ENCODE results near the gene AMZ1.

DNA sequence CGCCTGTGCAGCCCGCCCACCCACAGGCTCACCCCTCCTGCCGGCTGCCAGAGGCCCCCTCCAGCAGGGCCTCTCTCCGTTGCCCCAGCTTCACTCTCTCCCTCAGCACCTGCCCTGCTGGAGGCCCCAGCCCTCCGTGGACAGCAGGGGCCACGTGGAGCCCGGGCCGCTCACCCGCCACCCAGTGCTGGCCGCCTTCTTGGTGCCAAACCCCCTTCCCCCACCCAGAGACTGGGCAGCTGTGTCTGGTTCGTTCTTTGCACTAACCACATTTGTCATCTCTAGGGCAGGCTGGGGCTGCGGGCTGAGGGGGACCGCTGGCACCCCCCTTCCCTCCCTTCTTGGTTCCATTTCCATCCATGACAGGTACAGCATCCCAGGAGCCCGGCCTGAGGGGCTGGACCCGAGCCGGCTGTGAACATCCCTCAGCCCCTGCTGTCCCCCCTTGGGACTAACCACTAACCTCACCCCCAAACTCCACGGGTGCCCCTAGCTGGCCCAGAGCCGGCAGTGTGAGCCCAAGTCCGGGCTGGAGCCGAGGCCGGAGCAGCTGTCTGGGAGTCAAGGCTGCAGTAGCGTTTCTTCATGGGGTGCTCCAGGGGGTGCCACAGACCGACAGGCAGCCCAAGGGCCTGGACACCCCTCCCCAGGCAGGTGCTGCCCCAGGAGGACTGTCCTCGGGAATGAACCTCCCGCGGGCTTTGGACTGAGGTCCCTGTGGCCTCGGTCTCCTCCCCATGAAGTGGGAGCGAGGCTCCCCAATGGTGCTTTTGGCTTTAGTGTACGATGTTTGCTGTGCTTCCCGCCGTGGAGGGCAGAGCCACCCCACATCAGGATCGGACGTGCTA is 25.5 kb upstream of the AMZ1 start:
- TF ChIP-seq, protein P1, sequence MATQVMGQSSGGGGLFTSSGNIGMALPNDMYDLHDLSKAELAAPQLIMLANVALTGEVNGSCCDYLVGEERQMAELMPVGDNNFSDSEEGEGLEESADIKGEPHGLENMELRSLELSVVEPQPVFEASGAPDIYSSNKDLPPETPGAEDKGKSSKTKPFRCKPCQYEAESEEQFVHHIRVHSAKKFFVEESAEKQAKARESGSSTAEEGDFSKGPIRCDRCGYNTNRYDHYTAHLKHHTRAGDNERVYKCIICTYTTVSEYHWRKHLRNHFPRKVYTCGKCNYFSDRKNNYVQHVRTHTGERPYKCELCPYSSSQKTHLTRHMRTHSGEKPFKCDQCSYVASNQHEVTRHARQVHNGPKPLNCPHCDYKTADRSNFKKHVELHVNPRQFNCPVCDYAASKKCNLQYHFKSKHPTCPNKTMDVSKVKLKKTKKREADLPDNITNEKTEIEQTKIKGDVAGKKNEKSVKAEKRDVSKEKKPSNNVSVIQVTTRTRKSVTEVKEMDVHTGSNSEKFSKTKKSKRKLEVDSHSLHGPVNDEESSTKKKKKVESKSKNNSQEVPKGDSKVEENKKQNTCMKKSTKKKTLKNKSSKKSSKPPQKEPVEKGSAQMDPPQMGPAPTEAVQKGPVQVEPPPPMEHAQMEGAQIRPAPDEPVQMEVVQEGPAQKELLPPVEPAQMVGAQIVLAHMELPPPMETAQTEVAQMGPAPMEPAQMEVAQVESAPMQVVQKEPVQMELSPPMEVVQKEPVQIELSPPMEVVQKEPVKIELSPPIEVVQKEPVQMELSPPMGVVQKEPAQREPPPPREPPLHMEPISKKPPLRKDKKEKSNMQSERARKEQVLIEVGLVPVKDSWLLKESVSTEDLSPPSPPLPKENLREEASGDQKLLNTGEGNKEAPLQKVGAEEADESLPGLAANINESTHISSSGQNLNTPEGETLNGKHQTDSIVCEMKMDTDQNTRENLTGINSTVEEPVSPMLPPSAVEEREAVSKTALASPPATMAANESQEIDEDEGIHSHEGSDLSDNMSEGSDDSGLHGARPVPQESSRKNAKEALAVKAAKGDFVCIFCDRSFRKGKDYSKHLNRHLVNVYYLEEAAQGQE (IDR thresholded peaks at IDR 0.05; ENCODE audit: insufficient read depth in 1 of 2, low read depth in 2 of 2, low read length in 2 of 2), result no peak
- TF ChIP-seq SIN3A (IDR thresholded peaks at IDR 0.05; ENCODE audit: borderline replicate concordance, insufficient read depth, low read length) (no peak), TAF1 (IDR thresholded peaks at IDR 0.05; ENCODE audit: borderline replicate concordance, insufficient read depth, low read length) (no peak)
